Measurements from ENCODE around the gene SLC38A3. TPM values are rescaled to one million over a fixed set of nuclear protein-coding genes. Genes with fewer than 3 reads are reported as not detected.

Gene SLC38A3
- total and polyA plus RNA-seq, 2 of the 8 experiments (the other 6 are each of a cell fraction or from before 2014, with no cell fraction given): 1.2 to 3.7 TPM

- TF ChIP-seq JUN (IDR thresholded peaks at IDR 0.05; ENCODE audit: low read depth, low read length) (no peak), TEAD4 (IDR thresholded peaks at IDR 0.05; ENCODE audit: low read depth, low read length) (no peak), TCF12 (IDR thresholded peaks at IDR 0.05; ENCODE audit: low read depth, low read length) (no peak), EP300 (IDR thresholded peaks at IDR 0.05; ENCODE audit: borderline replicate concordance in 1 of 2, low read depth in 2 of 2, low read length in 2 of 2) (no peak), EGR1 (IDR thresholded peaks at IDR 0.05; ENCODE audit: borderline replicate concordance, low read depth, low read length) (no peak), CHD1 (IDR thresholded peaks at IDR 0.05; ENCODE audit: low read depth, low read length) (no peak), CTBP2 (IDR thresholded peaks at IDR 0.05; ENCODE audit: borderline replicate concordance, insufficient read depth, insufficient read length, low read length) (no peak), BACH1 (IDR thresholded peaks at IDR 0.05; ENCODE audit: low read length) (no peak), ASH2L (IDR thresholded peaks at IDR 0.05; ENCODE audit: low read length) (no peak), YY1 (IDR thresholded peaks at IDR 0.05; ENCODE audit: low read depth, low read length) (no peak)
Measured at GRCh38 chr3:50171540-50172301, 33.4 kb upstream of the SLC38A3 start (continued).

Measured in H1 (cell line).